HG02885 (cell line): Measurements from ENCODE around the gene PAMR1.
"Not testable (repeated sequence)": the region's sequence is repeated elsewhere in the genome, so short reads cannot be mapped to it uniquely, and the experiment has no call there.

ENCODE experiments used
- ATAC-seq: cut with Tn5 transposase; IDR thresholded peaks from one replicate; pipeline ENCODE4 v1.9.1; 2021; ENCODE audit warnings: mild to moderate bottlenecking; ENCODE audit not compliant: unreplicated experiment, poor library complexity

Gene PAMR1

GRCh38 chr11:35545391-35546003, 20.1 kb upstream of the PAMR1 start:
- no peak for ATAC-seq

- no peak for ATAC-seq
These were observed 18.1 kb upstream of the PAMR1 start for GRCh38 chr11:35543481-35543880.

- no peak for ATAC-seq
These were observed 16.4 kb upstream of the PAMR1 start for GRCh38 chr11:35541621-35542375.

GRCh38 chr11:35540526-35540925, 15.1 kb upstream of the PAMR1 start:
- no peak for ATAC-seq

- ATAC-seq, result no peak
These were observed 14.4 kb upstream of the PAMR1 start for GRCh38 chr11:35539781-35540281.

- ATAC-seq, result no peak
These were observed 13.8 kb upstream of the PAMR1 start for GRCh38 chr11:35539256-35539655.

- no peak for ATAC-seq
These were observed 11.1 kb upstream of the PAMR1 start for GRCh38 chr11:35536470-35536869.

GRCh38 chr11:35531246-35531645, 5.8 kb upstream of the PAMR1 start:
- no peak for ATAC-seq

- no peak for ATAC-seq
These were observed 4.6 kb upstream of the PAMR1 start for GRCh38 chr11:35529971-35530495.

- no peak for ATAC-seq
These were observed 965 bp upstream of the PAMR1 start for GRCh38 chr11:35526370-35526792.

- ATAC-seq, result no peak
These were observed 636 bp downstream of the PAMR1 start for GRCh38 chr11:35524780-35525179.

- no peak for ATAC-seq
These were observed 1.6 kb downstream of the PAMR1 start for GRCh38 chr11:35523861-35524260.

GRCh38 chr11:35523331-35523768, 2.1 kb downstream of the PAMR1 start:
- no peak for ATAC-seq

GRCh38 chr11:35522091-35522490, 3.3 kb downstream of the PAMR1 start:
- not testable (repeated sequence) for ATAC-seq

GRCh38 chr11:35520376-35520775, 5.0 kb downstream of the PAMR1 start:
- no peak for ATAC-seq

GRCh38 chr11:35518766-35519165, 6.7 kb downstream of the PAMR1 start:
- no peak for ATAC-seq

GRCh38 chr11:35517481-35517880, 7.9 kb downstream of the PAMR1 start:
- ATAC-seq, result no peak

- no peak for ATAC-seq
These were observed 9.0 kb downstream of the PAMR1 start for GRCh38 chr11:35516403-35516802.

GRCh38 chr11:35515224-35515623, 10.2 kb downstream of the PAMR1 start:
- no peak for ATAC-seq

GRCh38 chr11:35514481-35514880, 10.9 kb downstream of the PAMR1 start:
- no peak for ATAC-seq

- no peak for ATAC-seq
These were observed 13.8 kb downstream of the PAMR1 start for GRCh38 chr11:35511666-35512065.
